Neutrophil (primary cell): ENCODE measurements around the gene ITPRID1.

Experiments
- H3K27ac ChIP-seq: fragments of 200-600 bp; sonication (generic); 2 replicates; pipeline ENCODE4 v1.5.1; 2016; ENCODE audit warnings: mild to moderate bottlenecking, moderate library complexity
- H3K27me3 ChIP-seq: fragments of 200-600 bp; sonication (generic); 2 replicates; pipeline ENCODE4 v1.6.0; 2016; ENCODE audit warnings: mild to moderate bottlenecking
- H3K36me3 ChIP-seq: fragments of 200-600 bp; sonication (generic); 2 replicates; pipeline ENCODE4 v1.5.1; 2017
- H3K4me1 ChIP-seq, 2 experiments: fragments of 200-600 bp in 1 of 2; sonication (generic) in 1 of 2; 1 replicate in 1 of 2; 2 replicates in 1 of 2; pipeline versions ENCODE4 v1.5.1 to v1.6.1; 2013 to 2016; ENCODE audit warnings: low read depth in 1 of 2, low read length in 1 of 2, mild to moderate bottlenecking in 1 of 2, moderate library complexity in 1 of 2; ENCODE audit not compliant: control insufficient read depth in 1 of 2, insufficient read depth in 1 of 2
- H3K4me3 ChIP-seq, 2 experiments: fragments of 200-600 bp in 1 of 2; sonication (generic) in 1 of 2; 1 replicate in 1 of 2; 2 replicates in 1 of 2; pipeline ENCODE4 v1.5.1; 2013 to 2016; ENCODE audit warnings: low read depth in 1 of 2, low read length in 1 of 2, mild to moderate bottlenecking in 1 of 2, moderate library complexity in 1 of 2
- H3K9me3 ChIP-seq: fragments of 200-600 bp; sonication (generic); 2 replicates; pipeline ENCODE4 v1.5.1; 2016
- TF ChIP-seq, protein P1 (sequence below): fragments of 200-600 bp; sonication (generic); IDR thresholded peaks from 2 replicates; pipeline ENCODE4 v1.5.1; 2016; ENCODE audit warnings: antibody characterized with exemption

Gene ITPRID1

DNA sequence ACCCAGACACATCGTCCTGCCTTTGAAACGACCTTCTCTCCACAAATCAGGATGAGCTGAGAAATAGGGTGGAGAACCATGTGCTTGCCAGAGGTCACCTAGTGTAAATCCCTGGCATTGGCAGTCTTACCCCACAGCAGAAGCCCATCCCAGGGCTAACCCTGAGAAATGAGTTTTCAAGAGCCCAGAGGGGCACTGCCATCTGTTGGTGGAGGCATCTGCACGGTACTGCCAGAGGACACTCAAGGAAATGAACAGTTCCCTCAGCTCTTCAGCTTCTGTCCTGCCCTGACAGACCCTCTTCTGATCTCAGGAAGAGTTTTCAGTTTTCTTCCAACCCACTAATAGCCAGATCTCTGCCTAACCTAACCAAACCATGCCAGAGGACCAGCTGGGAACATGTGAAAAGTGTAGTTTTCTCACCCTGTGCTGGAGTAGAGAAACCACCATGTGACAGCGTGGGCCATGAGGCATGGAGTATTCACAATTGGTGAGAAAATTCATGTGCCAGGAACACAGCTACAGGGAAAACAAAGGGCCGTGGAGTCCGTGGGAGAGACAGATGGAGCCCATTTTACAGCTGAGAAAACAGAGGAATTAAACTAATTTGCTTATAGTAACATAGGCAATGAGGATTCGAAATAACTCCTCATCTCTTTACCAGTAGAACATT is 37.7 kb upstream of the ITPRID1 start:
- Histone ChIP-seq H3K27me3 (no peaks in the 10 kb centered on the region), H3K9me3 (no peaks in the 10 kb centered on the region), H3K4me3 (no peak overlapping the region), H3K27ac (no peak overlapping the region), H3K4me1 (no peaks in the 10 kb centered on the region), H3K36me3 (no peaks in the 10 kb centered on the region)
- TF ChIP-seq, protein P1, sequence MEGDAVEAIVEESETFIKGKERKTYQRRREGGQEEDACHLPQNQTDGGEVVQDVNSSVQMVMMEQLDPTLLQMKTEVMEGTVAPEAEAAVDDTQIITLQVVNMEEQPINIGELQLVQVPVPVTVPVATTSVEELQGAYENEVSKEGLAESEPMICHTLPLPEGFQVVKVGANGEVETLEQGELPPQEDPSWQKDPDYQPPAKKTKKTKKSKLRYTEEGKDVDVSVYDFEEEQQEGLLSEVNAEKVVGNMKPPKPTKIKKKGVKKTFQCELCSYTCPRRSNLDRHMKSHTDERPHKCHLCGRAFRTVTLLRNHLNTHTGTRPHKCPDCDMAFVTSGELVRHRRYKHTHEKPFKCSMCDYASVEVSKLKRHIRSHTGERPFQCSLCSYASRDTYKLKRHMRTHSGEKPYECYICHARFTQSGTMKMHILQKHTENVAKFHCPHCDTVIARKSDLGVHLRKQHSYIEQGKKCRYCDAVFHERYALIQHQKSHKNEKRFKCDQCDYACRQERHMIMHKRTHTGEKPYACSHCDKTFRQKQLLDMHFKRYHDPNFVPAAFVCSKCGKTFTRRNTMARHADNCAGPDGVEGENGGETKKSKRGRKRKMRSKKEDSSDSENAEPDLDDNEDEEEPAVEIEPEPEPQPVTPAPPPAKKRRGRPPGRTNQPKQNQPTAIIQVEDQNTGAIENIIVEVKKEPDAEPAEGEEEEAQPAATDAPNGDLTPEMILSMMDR: no peak

DNA sequence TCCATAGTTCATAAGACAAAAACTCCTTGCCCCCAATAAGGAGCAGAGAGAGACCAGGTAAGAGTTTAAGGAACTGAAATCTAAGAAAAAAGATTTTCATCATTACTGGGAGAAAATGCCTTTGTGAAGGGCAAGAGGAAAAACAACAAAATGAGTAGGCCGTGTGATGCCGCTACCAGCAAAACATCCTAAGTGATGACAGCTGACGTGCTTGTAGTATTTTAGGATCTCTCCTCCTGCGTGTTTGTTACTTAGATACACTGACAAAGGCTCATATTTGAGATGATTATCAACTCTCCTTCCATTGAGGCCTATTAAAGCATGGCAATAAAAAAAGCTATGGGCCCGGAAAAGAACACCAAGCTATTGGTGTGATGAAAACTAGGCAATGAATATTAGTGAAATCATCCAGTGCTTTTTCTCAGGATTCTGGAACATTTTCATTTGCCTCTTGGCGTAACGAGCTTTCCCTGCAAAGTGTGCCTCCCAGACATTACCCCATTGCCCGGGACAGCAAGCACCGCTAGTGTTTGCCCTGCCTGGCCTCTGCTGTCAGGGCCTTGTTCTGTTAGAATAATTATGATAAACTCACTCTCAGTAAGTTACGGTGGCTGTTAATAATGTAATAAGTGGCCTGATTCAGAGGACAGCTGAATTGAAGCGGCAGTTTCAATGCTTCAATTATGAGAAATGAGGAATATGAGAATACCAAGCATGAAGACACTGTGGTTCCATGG is 36.8 kb upstream of the ITPRID1 start:
- H3K36me3 ChIP-seq: no peaks in the 10 kb centered on the region
- no peak overlapping the region for H3K4me3 ChIP-seq
- no peaks in the 10 kb centered on the region for H3K27me3 ChIP-seq
- no peaks in the 10 kb centered on the region for H3K4me1 ChIP-seq
- no peak overlapping the region for H3K27ac ChIP-seq
- H3K9me3 ChIP-seq: no peaks in the 10 kb centered on the region
- TF ChIP-seq, protein P1: no peak

DNA sequence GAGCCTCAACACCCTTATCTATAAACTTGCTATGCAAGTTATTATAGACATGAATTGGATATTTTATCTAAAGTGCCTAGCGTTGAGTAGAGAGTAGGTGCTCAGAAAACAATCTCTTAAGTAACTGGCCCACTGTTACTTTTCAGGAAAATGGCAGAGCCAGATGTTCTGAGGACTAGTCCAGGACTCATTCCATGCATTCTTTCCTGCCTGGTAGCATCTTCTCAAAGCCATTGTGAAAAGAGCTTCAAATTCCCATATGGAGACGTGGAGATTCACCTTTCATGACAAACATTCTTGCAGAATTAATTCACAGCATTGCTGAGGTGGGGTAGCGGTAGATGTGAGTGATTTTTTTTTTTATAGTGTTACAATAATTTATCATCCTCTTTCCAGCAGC is 35.9 kb upstream of the ITPRID1 start:
- H3K4me1 ChIP-seq: no peaks in the 10 kb centered on the region
- TF ChIP-seq, protein P1: no peak

GRCh38 chr7:31478721-31479120 is 35.2 kb upstream of the ITPRID1 start:
- Histone ChIP-seq H3K4me3 (no peak overlapping the region), H3K27ac (no peak overlapping the region), H3K36me3 (no peaks in the 10 kb centered on the region), H3K4me1 (no peaks in the 10 kb centered on the region), H3K27me3 (no peaks in the 10 kb centered on the region), H3K9me3 (no peaks in the 10 kb centered on the region)
- TF ChIP-seq, protein P1: no peak

More for the DNA sequence above, 35.9 kb upstream of the ITPRID1 start:
- Histone ChIP-seq H3K27ac (no peak overlapping the region), H3K36me3 (no peaks in the 10 kb centered on the region), H3K27me3 (no peaks in the 10 kb centered on the region), H3K4me3 (no peak overlapping the region), H3K9me3 (no peaks in the 10 kb centered on the region)

- TF ChIP-seq, protein P1: no peak
- H3K27ac ChIP-seq: no peak overlapping the region
Observed at GRCh38 chr7:31487071-31487470, 26.8 kb upstream of the ITPRID1 start.

More at GRCh38 chr7:31487071-31487470, 26.8 kb upstream of the ITPRID1 start:
- H3K4me3 ChIP-seq: no peak overlapping the region
- no peaks in the 10 kb centered on the region for H3K36me3 ChIP-seq
- no peaks in the 10 kb centered on the region for H3K9me3 ChIP-seq
- H3K4me1 ChIP-seq: no peaks in the 10 kb centered on the region
- H3K27me3 ChIP-seq: no peaks in the 10 kb centered on the region
